Measurements from ENCODE around the gene IFT27.

DNA sequence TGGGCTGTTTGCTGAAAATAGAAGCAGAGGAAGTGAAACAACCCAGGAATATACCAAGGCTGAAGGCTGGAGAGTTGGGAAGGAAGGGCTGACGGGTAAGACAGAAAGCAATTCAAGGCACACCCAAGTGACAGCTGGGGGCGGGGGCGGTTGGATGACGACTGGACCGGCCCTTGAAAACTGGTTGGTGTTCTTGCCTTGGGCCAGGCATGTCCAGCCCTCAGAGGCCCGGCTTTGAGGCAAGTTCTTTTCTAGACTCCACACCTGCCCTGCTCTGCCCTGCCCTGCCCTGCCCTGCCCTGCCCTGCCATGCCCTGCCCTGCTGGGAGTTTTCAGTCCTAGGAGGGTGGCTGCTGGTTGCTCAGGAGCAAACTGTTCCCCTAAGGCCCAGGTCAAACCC, 38.1 kb downstream of the IFT27 start:
- TF ChIP-seq, protein P1, sequence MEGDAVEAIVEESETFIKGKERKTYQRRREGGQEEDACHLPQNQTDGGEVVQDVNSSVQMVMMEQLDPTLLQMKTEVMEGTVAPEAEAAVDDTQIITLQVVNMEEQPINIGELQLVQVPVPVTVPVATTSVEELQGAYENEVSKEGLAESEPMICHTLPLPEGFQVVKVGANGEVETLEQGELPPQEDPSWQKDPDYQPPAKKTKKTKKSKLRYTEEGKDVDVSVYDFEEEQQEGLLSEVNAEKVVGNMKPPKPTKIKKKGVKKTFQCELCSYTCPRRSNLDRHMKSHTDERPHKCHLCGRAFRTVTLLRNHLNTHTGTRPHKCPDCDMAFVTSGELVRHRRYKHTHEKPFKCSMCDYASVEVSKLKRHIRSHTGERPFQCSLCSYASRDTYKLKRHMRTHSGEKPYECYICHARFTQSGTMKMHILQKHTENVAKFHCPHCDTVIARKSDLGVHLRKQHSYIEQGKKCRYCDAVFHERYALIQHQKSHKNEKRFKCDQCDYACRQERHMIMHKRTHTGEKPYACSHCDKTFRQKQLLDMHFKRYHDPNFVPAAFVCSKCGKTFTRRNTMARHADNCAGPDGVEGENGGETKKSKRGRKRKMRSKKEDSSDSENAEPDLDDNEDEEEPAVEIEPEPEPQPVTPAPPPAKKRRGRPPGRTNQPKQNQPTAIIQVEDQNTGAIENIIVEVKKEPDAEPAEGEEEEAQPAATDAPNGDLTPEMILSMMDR (IDR thresholded peaks at IDR 0.05; ENCODE audit: poor library complexity, severe bottlenecking) = no peak
- TF ChIP-seq TAF1 (IDR thresholded peaks at IDR 0.05; ENCODE audit: low read depth) = no peak
- no peak for TF ChIP-seq SMC3 (conservative IDR thresholded peaks at IDR 0.05; ENCODE audit: poor library complexity)
- TF ChIP-seq EP300 (conservative IDR thresholded peaks at IDR 0.05; ENCODE audit: poor library complexity, severe bottlenecking) = no peak
- TF ChIP-seq MXI1 (conservative IDR thresholded peaks at IDR 0.05; ENCODE audit: poor library complexity, severe bottlenecking) = no peak
